ENCODE measurements around the gene RHBDD1.
"Not testable (repeated sequence)": the region's sequence is repeated elsewhere in the genome, so short reads cannot be mapped to it uniquely, and the experiment has no call there.

RHBDD1 gene

DNA sequence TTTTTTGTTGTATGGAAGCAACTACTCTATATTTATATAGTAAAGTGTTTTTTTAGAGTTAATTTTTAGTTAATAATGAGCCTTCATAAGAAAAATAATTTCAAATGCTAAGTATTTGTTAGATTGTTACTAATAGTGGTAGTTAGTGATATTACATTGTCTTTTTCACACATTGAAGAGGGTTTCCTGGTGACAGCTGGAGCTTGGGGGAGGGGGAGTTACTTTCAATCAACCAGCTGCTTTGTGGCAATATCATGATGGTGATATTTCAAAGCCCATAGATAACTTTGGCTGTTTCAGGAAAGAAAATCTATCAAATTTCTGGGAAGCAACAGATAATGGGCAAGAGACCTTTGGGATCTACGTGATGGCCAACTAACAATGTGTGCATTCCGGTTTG, 4.1 kb downstream of the RHBDD1 start:
- Histone ChIP-seq H3K23ac (ENCODE audit: low read length) (no peak overlapping the region), H3K36me3 (ENCODE audit: control insufficient read depth, insufficient read depth, low read length) (no peaks in the 10 kb centered on the region), H3K79me1 (ENCODE audit: low read length) (no peaks in the 10 kb centered on the region), H2AK5ac (ENCODE audit: low read length) (no peak overlapping the region), H2BK15ac (replicated peaks; ENCODE audit: low read depth) (no peak overlapping the region), H3K18ac (ENCODE audit: low read length) (no peak overlapping the region), H3K9ac (ENCODE audit: low read length) (no peak overlapping the region), H3K4ac (ENCODE audit: low read depth, low read length) (no peak overlapping the region), H3K4me1 (ENCODE audit: control insufficient read depth, low read depth, low read length) (no peaks in the 10 kb centered on the region), H4K5ac (ENCODE audit: low read length) (no peak overlapping the region), H4K8ac (ENCODE audit: low read depth, low read length) (no peak overlapping the region), H2BK120ac (ENCODE audit: low read depth, low read length) (no peak overlapping the region), H3K4me2 (ENCODE audit: low read length) (no peak overlapping the region), H2BK5ac (ENCODE audit: low read length) (no peak overlapping the region), H3K27me3 (ENCODE audit: insufficient read depth, low read length, poor library complexity) (no peaks in the 10 kb centered on the region), H3K79me2 (ENCODE audit: control insufficient read depth, insufficient read depth, low read length) (no peaks in the 10 kb centered on the region), H3K56ac (ENCODE audit: low read length) (no peak overlapping the region), H3K4me3 (ENCODE audit: low read length) (no peak overlapping the region), H3K27ac (ENCODE audit: low read depth, low read length) (no peak overlapping the region)
- no peak for DNase-seq
- WGBS (ENCODE audit: extremely low coverage, insufficient coverage, low lambda C conversion rate), result no CpG with 5 or more reads among the region's 2 CpGs

DNA sequence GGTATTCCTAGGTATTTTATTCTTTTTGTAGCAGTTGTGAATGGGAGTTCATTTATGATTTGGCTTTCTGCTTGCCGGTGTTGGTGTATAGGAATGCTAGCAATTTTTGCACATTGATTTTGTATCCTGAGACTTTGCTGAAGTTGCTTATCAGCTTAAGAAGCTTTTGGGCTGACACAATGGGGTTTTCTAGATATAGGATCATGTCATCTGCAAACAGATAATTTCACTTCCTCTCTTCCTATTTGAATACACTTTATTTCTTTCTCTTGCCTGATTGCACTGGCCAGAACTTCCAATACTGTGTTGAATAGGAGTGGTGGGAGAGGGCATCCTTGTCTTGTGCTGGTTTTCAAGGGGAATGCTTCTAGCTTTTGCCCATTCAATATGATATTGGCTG, 7.1 kb downstream of the RHBDD1 start:
- H2BK15ac ChIP-seq (replicated peaks; ENCODE audit: low read depth); H3K4me1 ChIP-seq (ENCODE audit: control insufficient read depth, low read depth, low read length); H3K4ac ChIP-seq (ENCODE audit: low read depth, low read length); H3K79me2 ChIP-seq (ENCODE audit: control insufficient read depth, insufficient read depth, low read length); H3K27me3 ChIP-seq (ENCODE audit: insufficient read depth, low read length, poor library complexity); H2BK5ac ChIP-seq (ENCODE audit: low read length); H3K27ac ChIP-seq (ENCODE audit: low read depth, low read length); H3K56ac ChIP-seq (ENCODE audit: low read length); H3K23ac ChIP-seq (ENCODE audit: low read length); H3K4me2 ChIP-seq (ENCODE audit: low read length); H3K4me3 ChIP-seq (ENCODE audit: low read length); H4K8ac ChIP-seq (ENCODE audit: low read depth, low read length); H3K36me3 ChIP-seq (ENCODE audit: control insufficient read depth, insufficient read depth, low read length); H2AK5ac ChIP-seq (ENCODE audit: low read length); H3K79me1 ChIP-seq (ENCODE audit: low read length); DNase-seq; H4K5ac ChIP-seq (ENCODE audit: low read length); H2BK120ac ChIP-seq (ENCODE audit: low read depth, low read length); H3K9ac ChIP-seq (ENCODE audit: low read length); H3K18ac ChIP-seq (ENCODE audit: low read length): not testable (repeated sequence)
- no CpG with 5 or more reads among the region's 1 CpG for WGBS (ENCODE audit: extremely low coverage, insufficient coverage, low lambda C conversion rate)

GRCh38 chr2:226845386-226846116, 9.7 kb downstream of the RHBDD1 start:
- Histone ChIP-seq H2AK5ac (ENCODE audit: low read length) (no peak overlapping the region), H2BK120ac (ENCODE audit: low read depth, low read length) (no peak overlapping the region), H3K23ac (ENCODE audit: low read length) (no peak overlapping the region), H3K4me1 (ENCODE audit: control insufficient read depth, low read depth, low read length) (peaks cover 2% of the 10 kb centered on the region), H3K9ac (ENCODE audit: low read length) (no peak overlapping the region), H4K5ac (ENCODE audit: low read length) (no peak overlapping the region), H3K4me3 (ENCODE audit: low read length) (no peak overlapping the region), H3K36me3 (ENCODE audit: control insufficient read depth, insufficient read depth, low read length) (no peaks in the 10 kb centered on the region), H3K79me2 (ENCODE audit: control insufficient read depth, insufficient read depth, low read length) (no peaks in the 10 kb centered on the region), H3K27me3 (ENCODE audit: insufficient read depth, low read length, poor library complexity) (no peaks in the 10 kb centered on the region), H3K79me1 (ENCODE audit: low read length) (no peaks in the 10 kb centered on the region), H3K18ac (ENCODE audit: low read length) (no peak overlapping the region), H2BK5ac (ENCODE audit: low read length) (no peak overlapping the region), H3K27ac (ENCODE audit: low read depth, low read length) (no peak overlapping the region), H3K56ac (ENCODE audit: low read length) (no peak overlapping the region), H3K4me2 (ENCODE audit: low read length) (no peak overlapping the region), H3K4ac (ENCODE audit: low read depth, low read length) (no peak overlapping the region), H4K8ac (ENCODE audit: low read depth, low read length) (no peak overlapping the region), H2BK15ac (replicated peaks; ENCODE audit: low read depth) (no peak overlapping the region)
- no CpG with 5 or more reads among the region's 3 CpGs for WGBS (ENCODE audit: extremely low coverage, insufficient coverage, low lambda C conversion rate)
- no peak for DNase-seq

DNA sequence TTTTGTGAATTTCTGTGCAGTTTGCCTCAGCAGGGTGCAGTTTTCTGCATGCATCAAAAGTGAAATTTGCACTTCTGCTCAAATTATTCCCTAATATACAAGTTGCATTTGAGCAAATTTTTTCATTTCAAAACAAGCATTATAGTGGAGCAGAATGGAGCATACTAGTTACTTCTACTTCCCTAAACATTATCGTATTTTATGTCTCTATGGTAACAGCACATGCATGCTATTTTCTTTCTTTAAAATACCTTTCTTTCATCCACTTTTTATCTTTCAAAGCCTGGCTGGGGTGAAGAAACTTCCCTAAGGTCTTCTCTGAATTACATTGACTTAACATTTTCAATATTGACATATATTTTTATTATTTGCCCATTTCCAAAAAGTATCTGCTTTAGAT, 11.2 kb downstream of the RHBDD1 start:
- no peak overlapping the region for H2AK5ac ChIP-seq (ENCODE audit: low read length)

GRCh38 chr2:226847511-226847910, 11.7 kb downstream of the RHBDD1 start:
- Histone ChIP-seq H2BK15ac (replicated peaks; ENCODE audit: low read depth) (no peak overlapping the region), H3K27ac (ENCODE audit: low read depth, low read length) (no peak overlapping the region), H3K23ac (ENCODE audit: low read length) (no peak overlapping the region), H3K27me3 (ENCODE audit: insufficient read depth, low read length, poor library complexity) (no peaks in the 10 kb centered on the region), H3K56ac (ENCODE audit: low read length) (no peak overlapping the region), H3K9ac (ENCODE audit: low read length) (no peak overlapping the region), H3K18ac (ENCODE audit: low read length) (no peak overlapping the region), H3K4me3 (ENCODE audit: low read length) (no peak overlapping the region), H3K79me1 (ENCODE audit: low read length) (no peaks in the 10 kb centered on the region), H3K79me2 (ENCODE audit: control insufficient read depth, insufficient read depth, low read length) (no peaks in the 10 kb centered on the region), H3K4ac (ENCODE audit: low read depth, low read length) (no peak overlapping the region), H2BK120ac (ENCODE audit: low read depth, low read length) (no peak overlapping the region), H3K4me1 (ENCODE audit: control insufficient read depth, low read depth, low read length) (peaks cover 2% of the 10 kb centered on the region), H2AK5ac (ENCODE audit: low read length) (no peak overlapping the region), H2BK5ac (ENCODE audit: low read length) (no peak overlapping the region), H4K8ac (ENCODE audit: low read depth, low read length) (no peak overlapping the region), H4K5ac (ENCODE audit: low read length) (no peak overlapping the region), H3K36me3 (ENCODE audit: control insufficient read depth, insufficient read depth, low read length) (no peaks in the 10 kb centered on the region), H3K4me2 (ENCODE audit: low read length) (no peak overlapping the region)
- WGBS (ENCODE audit: extremely low coverage, insufficient coverage, low lambda C conversion rate), result no CpG with 5 or more reads among the region's 2 CpGs
- no peak for DNase-seq

More for the DNA sequence above, 11.2 kb downstream of the RHBDD1 start:
- peaks cover 2% of the 10 kb centered on the region for H3K4me1 ChIP-seq (ENCODE audit: control insufficient read depth, low read depth, low read length)
- H2BK120ac ChIP-seq (ENCODE audit: low read depth, low read length), result no peak overlapping the region
- 100% methylated on average over 1 of the region's 1 CpG for WGBS (ENCODE audit: extremely low coverage, insufficient coverage, low lambda C conversion rate)
- no peak overlapping the region for H3K27ac ChIP-seq (ENCODE audit: low read depth, low read length)
- H3K27me3 ChIP-seq (ENCODE audit: insufficient read depth, low read length, poor library complexity), result no peaks in the 10 kb centered on the region
- H4K8ac ChIP-seq (ENCODE audit: low read depth, low read length), result no peak overlapping the region
- no peak overlapping the region for H2BK5ac ChIP-seq (ENCODE audit: low read length)
- H3K9ac ChIP-seq (ENCODE audit: low read length), result no peak overlapping the region
- H3K56ac ChIP-seq (ENCODE audit: low read length), result no peak overlapping the region
- H3K79me1 ChIP-seq (ENCODE audit: low read length), result no peaks in the 10 kb centered on the region
- H3K4ac ChIP-seq (ENCODE audit: low read depth, low read length), result no peak overlapping the region
- DNase-seq, result no peak
- H3K4me2 ChIP-seq (ENCODE audit: low read length), result no peak overlapping the region
- H3K18ac ChIP-seq (ENCODE audit: low read length), result no peak overlapping the region
- no peak overlapping the region for H3K4me3 ChIP-seq (ENCODE audit: low read length)
- H2BK15ac ChIP-seq (replicated peaks; ENCODE audit: low read depth), result no peak overlapping the region
- H3K79me2 ChIP-seq (ENCODE audit: control insufficient read depth, insufficient read depth, low read length), result no peaks in the 10 kb centered on the region
- H3K23ac ChIP-seq (ENCODE audit: low read length), result no peak overlapping the region
- no peak overlapping the region for H4K5ac ChIP-seq (ENCODE audit: low read length)
- no peaks in the 10 kb centered on the region for H3K36me3 ChIP-seq (ENCODE audit: control insufficient read depth, insufficient read depth, low read length)

DNA sequence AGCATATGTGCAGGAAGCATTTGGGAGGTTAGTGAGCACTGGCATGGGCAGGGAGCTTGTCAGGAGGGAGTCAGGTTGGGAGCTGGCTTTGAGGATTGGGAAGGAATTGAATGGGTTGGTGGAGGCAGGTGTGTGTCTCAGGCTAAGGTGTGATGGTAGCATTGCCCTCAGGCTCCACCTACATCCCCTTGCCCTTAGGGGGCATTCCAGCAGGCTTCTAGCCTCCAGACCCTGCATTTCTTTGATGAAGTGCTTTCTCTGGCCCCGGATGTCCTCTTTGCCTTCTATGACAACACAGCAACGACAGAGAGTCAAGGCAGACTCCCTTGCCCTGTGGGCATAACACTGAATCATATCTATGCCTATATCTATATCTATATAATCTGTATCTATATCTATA, 13.5 kb downstream of the RHBDD1 start:
- Histone ChIP-seq H3K4me2 (ENCODE audit: low read length) (no peak overlapping the region), H3K4me3 (ENCODE audit: low read length) (no peak overlapping the region), H3K56ac (ENCODE audit: low read length) (no peak overlapping the region)

More for the DNA sequence above, 13.5 kb downstream of the RHBDD1 start:
- H2AK5ac ChIP-seq (ENCODE audit: low read length), result no peak overlapping the region
- DNase-seq, result peak; percentile 32
- H2BK15ac ChIP-seq (replicated peaks; ENCODE audit: low read depth), result no peak overlapping the region
- H3K4ac ChIP-seq (ENCODE audit: low read depth, low read length), result no peak overlapping the region
- H2BK5ac ChIP-seq (ENCODE audit: low read length), result no peak overlapping the region
- H4K5ac ChIP-seq (ENCODE audit: low read length), result no peak overlapping the region
- no peaks in the 10 kb centered on the region for H3K36me3 ChIP-seq (ENCODE audit: control insufficient read depth, insufficient read depth, low read length)
- no peak overlapping the region for H4K8ac ChIP-seq (ENCODE audit: low read depth, low read length)
- H3K79me2 ChIP-seq (ENCODE audit: control insufficient read depth, insufficient read depth, low read length), result no peaks in the 10 kb centered on the region
- WGBS (ENCODE audit: extremely low coverage, insufficient coverage, low lambda C conversion rate), result no CpG with 5 or more reads among the region's 2 CpGs
- H3K27ac ChIP-seq (ENCODE audit: low read depth, low read length), result no peak overlapping the region
- H2BK120ac ChIP-seq (ENCODE audit: low read depth, low read length), result no peak overlapping the region
- H3K23ac ChIP-seq (ENCODE audit: low read length), result no peak overlapping the region
- no peaks in the 10 kb centered on the region for H3K79me1 ChIP-seq (ENCODE audit: low read length)
- H3K18ac ChIP-seq (ENCODE audit: low read length), result no peak overlapping the region
- H3K4me1 ChIP-seq (ENCODE audit: control insufficient read depth, low read depth, low read length), result peaks cover 2% of the 10 kb centered on the region
- no peak overlapping the region for H3K9ac ChIP-seq (ENCODE audit: low read length)
- no peaks in the 10 kb centered on the region for H3K27me3 ChIP-seq (ENCODE audit: insufficient read depth, low read length, poor library complexity)
